Fibroblast of skin of right biceps (primary cell): ENCODE results near the gene ZNF396.

Source experiments
- DNase-seq: peaks from one replicate; pipeline ENCODE4 v3.0.0-alpha.2; 2013

The ZNF396 gene

GRCh38 chr18:35376742-35377695 lies at the start of gene ZNF396:
Gene ZNF396 (minus strand): TSS chr18:35377337. CDS start chr18:35374292, 3,045 bp downstream.
- peak; percentile 53 for DNase-seq

GRCh38 chr18:35426786-35427185 lies 49.6 kb upstream of the ZNF396 start:
- DNase-seq = no peak

DNA sequence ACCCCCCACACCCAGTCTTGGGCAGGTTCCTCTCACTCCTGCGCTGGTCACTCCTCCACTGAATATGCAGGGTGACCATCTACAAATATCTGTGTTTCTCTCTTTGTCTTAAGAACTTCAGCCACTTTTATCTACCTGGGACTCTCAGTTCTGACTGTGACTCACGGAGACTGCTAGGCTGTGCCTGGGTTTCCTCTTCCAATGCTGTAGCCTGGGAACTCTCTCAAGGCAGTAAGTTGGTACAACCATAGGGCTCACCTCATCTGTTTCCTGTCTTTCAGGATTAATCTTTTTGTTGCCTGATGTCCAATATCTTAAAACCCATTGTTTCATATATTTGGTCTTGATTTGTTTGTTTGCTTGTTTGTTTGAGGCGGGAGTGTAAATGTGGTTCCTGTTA lies 47.2 kb upstream of the ZNF396 start:
- DNase-seq = no peak

- no peak for DNase-seq
These were observed 45.1 kb upstream of the ZNF396 start for GRCh38 chr18:35422237-35422636.

GRCh38 chr18:35418610-35419009 lies 41.5 kb upstream of the ZNF396 start:
- no peak for DNase-seq

DNA sequence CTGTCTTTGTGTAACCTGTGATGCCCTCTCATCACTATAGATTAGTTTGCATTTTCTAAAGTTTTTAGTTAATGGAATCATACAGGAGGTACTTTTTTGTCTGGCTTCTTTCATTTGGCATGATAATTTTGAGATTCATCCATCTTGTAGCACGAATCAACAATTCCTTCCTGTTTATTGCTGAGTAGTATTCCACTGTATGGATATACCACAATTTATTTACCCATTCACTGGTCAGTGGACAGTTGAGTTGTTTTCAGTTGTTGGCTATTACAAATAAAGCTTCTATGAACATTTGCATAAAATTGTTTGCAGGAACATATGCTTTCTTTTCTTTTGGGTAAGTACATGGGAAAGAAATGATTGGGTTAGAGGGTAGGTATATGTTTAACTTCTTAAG lies 40.1 kb upstream of the ZNF396 start:
- DNase-seq = no peak

GRCh38 chr18:35415511-35416073 lies 38.5 kb upstream of the ZNF396 start:
- DNase-seq = peak; percentile 33

GRCh38 chr18:35413163-35413511 lies 36.0 kb upstream of the ZNF396 start:
- DNase-seq = no peak

DNA sequence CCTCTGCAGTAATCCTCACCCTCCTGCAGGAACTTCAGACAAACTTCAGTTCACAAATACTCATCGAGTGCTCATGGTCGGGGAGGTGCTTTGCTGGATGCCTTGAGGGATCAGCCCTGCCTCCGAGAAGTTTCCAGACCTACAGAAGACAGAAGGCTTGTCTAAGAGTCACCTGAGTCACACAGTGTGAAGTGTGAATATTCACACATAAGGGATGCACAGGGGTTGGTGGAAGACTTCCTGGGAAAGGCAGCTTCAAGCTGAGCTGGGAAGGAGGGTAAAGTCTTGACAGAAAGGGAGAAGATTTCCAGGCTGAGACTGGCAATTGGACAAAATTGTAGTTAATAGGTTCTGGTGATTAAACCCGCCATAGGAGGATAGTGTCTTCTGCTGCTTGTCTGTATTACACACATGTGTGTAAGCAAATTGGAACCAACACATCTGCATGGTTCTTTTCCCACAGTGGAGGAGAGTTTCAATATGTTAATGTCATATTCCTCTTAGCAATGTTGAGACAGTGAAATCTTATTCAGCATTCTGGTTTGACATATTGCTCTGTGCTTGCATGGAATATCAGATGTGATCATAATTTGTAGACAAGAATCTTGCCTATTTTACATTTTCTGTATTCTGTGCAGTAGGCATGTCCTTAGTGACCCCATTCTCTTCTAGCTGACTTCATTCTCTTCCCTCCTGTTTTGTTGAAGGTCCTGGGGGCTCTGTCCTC lies 34.7 kb upstream of the ZNF396 start:
- no peak for DNase-seq

GRCh38 chr18:35410561-35410960 lies 33.4 kb upstream of the ZNF396 start:
- DNase-seq = no peak

DNA sequence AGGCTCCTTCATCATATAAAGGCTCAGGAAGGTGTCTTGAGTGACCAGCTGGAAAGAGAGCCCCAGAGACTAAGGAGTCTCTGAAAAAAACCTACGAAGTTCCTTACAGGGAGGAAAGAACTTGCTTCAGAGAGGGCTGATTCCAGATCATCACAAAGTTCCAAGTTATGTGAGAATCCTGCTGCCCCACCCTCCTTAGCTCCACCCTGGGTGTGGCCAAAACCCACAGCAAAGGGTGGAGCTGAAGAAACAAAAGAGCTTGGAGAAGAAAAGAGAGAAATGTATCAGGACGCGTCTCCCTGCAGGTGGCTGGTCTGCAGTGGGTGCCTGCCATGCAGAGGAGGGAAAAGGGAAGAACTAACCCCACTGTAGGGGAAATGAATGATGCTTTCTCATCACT lies 32.8 kb upstream of the ZNF396 start:
- no peak for DNase-seq

GRCh38 chr18:35408843-35409261 lies 31.7 kb upstream of the ZNF396 start:
- no peak for DNase-seq

DNA sequence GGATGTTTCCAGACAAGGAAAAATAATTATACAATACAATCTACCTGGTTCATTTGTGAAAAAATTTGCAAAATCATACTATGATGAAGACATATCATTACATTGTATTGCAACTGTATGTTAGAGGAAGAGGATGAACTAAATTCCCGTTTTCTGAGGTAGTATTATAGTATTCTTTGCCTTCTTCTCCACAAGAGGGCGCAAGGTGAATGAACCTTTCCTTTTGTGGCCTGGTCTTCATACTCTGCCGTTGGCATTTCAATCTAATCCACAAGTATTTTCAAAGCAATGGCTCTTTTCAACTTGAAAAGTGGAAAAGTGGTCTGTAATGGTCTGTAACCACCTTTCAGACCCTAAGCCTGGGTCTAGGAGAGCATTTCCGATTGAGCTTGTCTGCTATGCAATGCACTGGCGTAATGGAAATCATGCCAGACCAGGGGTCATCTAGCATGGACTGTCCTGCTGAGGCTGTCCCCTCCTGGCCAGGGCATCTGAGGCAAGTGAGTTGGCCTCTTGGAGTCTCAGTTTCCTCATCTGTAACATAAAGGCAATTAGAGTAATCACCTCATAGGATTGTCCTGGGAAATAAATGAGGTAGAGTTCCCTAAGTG lies 30.8 kb upstream of the ZNF396 start:
- DNase-seq = peak; percentile 69

DNA sequence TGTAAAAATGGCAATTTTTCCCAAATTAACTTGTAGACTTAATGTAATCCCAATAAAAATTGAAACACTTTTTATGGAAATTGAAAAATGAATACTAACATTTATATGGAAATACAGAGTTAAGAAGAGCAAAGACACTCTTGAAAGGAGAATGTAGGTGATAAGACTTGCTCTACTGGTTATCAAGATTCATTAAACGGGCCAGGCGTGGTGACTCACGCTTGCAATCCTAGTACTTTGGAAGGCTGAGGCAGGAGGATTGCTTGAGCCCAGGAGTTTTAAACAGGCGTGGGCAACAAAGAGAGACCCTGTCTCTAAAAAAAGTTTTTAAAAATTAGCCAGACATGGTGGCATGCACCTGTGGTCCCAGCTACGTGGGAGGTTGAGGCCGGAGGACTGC lies 29.5 kb upstream of the ZNF396 start:
- DNase-seq = no peak

GRCh38 chr18:35397976-35398375 lies 20.8 kb upstream of the ZNF396 start:
- DNase-seq = no peak

DNA sequence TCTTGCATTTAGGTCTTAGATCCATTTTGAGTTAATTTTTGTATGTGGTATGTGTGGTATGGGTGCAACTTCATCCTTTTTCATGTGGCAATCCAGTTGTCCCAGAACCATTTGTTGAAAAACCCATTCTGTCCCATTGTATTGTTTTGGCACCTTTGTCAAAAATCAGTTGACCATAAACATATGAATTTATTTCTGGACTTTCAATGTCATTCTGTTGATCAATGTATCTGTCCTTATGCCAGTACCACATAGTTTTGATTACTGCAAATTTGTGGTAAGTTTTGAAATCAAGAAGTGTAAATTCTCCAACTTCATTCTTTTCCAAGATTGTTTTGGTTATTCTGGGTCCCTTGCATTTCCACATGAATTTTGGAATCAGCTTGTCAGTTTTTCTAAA lies 16.6 kb upstream of the ZNF396 start:
- DNase-seq = no peak

- no peak for DNase-seq
These were observed 15.2 kb upstream of the ZNF396 start for GRCh38 chr18:35392375-35392774.

DNA sequence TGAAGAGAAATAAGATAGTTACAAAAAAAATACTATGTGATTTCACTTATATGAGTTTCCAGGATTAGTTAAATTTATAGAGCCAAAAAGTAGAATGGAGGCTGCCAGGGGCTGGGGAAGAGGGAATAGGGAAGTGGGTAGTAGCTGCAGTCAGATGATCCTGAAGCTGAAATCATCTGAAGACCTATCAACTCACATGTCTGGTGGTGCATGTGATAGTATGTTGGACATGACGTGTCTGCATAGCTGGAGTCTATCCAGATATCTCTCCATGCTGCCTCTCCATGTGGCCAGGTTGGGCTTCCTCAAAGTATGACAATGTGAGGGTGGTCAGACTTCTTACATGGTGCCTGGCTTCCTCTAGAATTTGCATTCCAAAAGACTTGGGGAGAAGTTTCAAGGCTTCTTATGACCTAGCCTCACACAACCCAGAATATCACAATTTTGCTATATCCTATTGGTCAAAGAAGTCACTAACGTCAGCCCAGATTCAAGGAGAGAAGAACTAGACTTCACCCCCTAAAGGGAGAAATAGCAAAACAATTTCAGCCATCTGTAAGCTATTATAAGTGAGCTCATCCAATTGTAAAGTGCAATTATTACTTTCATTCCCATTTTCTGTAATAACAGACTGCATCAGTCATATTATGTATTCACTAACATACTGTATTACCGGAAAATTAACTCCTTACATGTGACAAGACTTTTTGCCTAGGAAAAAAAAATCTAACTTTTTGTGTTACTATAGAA lies 14.0 kb upstream of the ZNF396 start:
- DNase-seq = peak; percentile 20

DNA sequence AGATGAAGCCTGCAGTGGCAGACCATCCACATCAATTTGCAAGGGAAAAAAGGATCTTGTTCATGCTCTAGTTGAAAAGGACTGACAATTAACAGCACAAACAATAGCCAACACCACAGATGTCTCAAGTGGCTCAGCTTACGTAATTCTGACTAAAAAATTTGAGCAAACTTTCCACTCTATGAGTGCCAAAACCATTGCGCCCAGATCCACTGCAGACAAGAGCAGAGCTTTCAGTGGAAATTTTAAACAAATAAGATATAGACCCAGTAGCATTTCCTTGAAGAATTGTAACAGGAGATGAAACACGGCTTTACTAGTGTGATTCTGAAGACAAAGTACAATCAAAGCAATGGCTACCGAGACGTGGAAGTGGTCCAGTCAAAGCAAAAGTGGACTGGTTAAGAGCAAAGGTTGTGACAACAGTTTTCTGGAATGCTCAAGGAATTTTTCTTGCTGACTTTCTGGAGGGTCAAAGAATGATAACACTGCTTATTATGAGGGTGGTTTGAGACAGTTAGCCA lies 12.0 kb upstream of the ZNF396 start:
- DNase-seq = peak; percentile 46

GRCh38 chr18:35387152-35387571 lies 10.0 kb upstream of the ZNF396 start:
- peak; percentile 31 for DNase-seq

DNA sequence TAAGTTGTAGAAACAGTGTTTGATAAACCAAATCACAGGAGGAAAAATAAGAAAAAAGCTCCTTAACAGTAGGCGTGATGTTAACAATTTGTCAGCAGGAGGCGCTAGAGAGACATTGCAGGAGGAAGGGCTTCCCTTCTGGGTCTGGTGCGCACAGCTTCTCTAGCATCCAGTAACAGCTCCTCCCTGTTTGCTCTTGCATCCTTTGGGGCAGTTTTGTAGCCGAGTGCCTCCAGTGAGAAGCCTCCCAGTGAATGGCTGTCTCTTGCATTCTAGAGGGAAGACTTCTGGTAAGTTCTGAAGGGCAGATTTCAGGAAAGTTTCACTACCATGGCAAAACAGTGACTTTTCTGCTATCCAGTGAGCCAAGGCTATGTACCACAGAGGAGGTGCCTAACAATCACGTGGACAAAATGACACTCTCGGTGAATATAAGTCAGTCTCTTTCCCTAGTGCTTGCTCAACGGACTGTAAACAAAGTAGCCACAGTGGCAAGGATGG lies 9.5 kb upstream of the ZNF396 start:
- peak; percentile 67 for DNase-seq

DNA sequence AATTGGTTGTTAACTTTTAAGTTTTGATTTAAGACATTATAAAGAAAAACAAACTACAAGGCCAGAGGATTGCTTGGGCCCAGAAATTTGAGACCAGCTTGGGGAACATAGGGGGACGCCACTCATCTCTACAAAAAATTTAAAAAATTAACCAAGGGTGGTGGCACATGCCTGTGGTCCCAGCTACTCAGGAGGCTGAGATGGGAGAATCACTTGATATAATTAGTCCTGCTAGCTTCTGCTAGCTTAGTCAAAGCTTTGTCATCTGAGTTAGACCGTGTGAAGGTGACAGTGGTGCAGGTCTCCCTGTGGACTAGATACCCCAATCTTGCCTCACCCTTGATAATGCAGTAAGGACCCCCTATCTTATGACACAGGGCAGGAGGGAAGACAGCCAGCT lies 6.0 kb upstream of the ZNF396 start:
- DNase-seq = no peak
